ENCODE data around the gene NMNAT2.

GRCh38 chr1:183239220-183239742 lies 178.9 kb downstream of the NMNAT2 start:
- no peak for TF ChIP-seq POLR2A (IDR thresholded peaks at IDR 0.05)
- TF ChIP-seq, protein P1, sequence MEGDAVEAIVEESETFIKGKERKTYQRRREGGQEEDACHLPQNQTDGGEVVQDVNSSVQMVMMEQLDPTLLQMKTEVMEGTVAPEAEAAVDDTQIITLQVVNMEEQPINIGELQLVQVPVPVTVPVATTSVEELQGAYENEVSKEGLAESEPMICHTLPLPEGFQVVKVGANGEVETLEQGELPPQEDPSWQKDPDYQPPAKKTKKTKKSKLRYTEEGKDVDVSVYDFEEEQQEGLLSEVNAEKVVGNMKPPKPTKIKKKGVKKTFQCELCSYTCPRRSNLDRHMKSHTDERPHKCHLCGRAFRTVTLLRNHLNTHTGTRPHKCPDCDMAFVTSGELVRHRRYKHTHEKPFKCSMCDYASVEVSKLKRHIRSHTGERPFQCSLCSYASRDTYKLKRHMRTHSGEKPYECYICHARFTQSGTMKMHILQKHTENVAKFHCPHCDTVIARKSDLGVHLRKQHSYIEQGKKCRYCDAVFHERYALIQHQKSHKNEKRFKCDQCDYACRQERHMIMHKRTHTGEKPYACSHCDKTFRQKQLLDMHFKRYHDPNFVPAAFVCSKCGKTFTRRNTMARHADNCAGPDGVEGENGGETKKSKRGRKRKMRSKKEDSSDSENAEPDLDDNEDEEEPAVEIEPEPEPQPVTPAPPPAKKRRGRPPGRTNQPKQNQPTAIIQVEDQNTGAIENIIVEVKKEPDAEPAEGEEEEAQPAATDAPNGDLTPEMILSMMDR (IDR thresholded peaks at IDR 0.05): no peak

Data from testis (tissue), 2 donors.